Stimulated activated CD4-positive, alpha-beta T cell treated with anti-CD3 and anti-CD28 coated beads, Interleukin-4, amount 100 ng/mL, for 1 hour (primary cell): ENCODE measurements around the gene ULBP1.
"Not testable (repeated sequence)": the region's sequence is repeated elsewhere in the genome, so short reads cannot be mapped to it uniquely, and the experiment has no call there.

Source experiments
- DNase-seq: peaks from one replicate; pipeline ENCODE4 v3.0.0-alpha.2; 2020

Gene ULBP1, protein sequence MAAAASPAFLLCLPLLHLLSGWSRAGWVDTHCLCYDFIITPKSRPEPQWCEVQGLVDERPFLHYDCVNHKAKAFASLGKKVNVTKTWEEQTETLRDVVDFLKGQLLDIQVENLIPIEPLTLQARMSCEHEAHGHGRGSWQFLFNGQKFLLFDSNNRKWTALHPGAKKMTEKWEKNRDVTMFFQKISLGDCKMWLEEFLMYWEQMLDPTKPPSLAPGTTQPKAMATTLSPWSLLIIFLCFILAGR

DNA sequence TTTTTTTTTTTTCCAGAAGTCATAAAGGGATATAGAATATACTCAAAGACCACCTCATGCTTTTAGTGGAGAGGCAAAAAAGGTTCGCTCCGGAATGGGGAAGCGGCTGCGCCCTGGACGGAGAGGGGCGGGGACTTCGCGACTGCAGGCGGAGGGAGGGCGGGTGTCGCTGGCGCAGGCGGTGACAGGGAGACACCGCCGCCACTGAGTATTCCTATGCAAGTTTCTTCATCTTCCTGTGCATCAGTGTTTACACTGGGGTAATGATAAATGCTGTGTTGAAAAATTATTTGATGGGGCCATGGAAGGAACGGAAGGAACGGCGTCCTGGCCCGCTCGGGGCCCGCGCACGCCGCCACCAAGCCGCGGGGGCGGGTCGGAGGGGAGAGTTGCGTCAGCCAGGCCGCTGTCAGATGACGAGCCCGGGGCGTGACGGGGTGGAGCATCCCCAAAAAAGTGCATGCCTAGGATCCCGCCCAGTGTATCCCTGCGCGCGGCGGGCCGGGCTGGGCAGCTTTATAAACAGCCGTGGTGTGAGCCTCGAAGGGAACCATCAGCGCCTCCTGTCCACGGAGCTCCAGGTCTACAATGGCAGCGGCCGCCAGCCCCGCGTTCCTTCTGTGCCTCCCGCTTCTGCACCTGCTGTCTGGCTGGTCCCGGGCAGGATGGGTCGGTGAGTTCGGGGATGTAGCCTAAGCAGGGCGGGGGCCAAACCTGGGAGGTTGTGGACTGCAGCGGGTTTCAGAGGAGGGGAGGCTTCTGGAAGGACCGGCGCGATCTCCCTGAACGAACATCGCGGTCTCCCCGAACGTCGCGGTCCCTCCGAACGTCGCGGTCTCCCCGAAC, at the start of gene ULBP1:
Gene ULBP1 (plus strand): TSS at position 482 of the 846 bp plus-strand sequence. CDS start 107 bp downstream, at position 589.
- DNase-seq: peak; percentile 82

DNA sequence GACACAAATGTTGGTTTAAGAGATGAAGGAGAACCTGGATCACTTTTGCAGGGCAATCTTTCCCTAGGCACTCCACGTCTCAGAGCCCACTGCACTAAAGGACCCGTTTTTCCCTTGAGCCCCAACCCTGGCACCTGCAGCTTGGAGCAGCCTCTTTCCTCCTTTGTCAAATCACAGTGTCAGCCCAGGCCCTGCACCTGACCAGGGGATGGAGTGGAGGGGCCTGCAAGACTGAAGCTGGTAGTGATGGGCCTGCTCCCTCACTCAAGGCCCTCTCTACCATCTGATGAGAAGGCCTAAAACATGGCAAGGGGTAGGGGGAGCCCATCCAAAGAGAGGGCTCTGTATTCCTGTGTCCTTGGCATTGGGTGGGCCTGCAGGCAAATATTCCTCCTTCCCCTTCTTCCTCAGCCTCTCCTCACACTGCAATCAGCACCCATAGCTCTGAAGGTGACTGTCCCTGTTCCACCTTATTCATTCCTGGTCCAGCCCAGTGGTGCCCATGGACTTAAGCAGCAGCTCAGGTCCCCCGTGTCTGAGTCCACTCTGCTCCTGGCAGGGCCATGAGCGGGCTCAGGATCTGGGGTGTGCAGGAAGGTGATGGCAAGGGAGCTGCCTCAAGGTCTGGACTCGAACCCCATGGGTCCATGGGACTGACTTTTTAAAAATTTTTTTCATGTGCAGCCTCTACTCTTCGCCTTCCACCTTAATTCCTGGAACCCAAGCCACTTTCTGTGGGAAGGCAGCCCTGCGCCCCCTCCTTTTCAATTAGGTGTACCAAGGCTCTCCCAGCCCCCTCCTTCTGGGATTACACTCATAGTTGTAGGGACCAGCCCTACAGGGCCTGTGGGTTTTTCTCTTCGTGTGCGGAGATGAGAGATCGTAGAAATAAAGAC, 47.5 kb upstream of the ULBP1 start:
- DNase-seq: no peak

DNA sequence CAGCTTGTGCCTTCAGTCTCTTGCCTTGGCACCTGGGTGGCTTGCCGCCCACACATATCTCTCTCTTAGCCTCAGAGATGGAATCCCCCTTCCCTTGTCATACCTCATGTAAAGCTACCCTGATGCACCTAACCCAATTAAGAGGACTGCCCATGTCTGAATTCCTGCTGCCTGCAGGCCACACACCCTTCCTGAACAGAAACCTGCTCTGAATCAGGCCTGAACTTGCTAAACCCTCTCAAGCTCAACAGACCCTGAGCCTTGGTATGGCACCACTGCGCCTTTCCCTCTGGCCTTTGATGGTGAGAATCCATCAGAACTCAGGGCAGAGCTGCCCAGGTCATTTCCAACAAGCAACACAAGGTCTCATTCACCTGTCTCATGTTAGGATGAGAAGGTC, 46.1 kb upstream of the ULBP1 start:
- DNase-seq: no peak

DNA sequence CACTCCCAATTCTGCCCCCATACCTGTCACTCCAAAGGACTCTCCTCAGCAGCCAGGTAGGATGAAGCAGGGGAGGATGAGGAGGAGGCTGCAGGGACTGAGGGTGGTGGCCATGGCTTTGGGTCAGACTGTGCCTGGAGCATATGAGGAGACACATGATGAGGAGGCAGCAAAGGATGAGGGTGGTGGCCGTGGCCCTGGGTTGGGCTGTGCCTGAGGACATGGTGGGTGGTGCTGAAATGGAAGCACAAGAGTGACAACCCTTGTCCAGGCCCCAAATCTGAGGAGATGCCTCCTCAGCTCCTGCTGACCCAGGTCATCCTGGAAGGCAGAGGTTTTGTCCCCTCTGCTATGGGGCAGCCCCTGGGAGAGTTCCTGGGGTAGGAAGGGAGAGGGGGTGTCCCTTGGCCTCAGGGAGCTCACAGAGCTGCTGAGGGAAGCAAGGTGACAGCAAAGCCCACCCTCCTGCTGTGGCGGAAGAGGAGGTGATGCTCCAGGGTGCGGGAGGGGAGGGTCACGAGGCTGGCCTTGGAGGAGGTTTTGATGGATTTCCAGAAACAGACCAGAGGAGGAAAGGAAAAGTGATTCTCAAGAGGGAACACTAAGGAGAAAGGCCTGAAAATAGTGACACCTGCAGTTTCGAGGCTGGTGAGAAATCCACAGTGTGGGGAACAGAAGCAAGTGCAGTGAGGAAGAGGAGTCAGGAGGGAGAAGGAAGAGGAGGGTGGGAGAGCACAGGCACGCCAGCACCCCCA, 45.4 kb upstream of the ULBP1 start:
- no peak for DNase-seq

DNA sequence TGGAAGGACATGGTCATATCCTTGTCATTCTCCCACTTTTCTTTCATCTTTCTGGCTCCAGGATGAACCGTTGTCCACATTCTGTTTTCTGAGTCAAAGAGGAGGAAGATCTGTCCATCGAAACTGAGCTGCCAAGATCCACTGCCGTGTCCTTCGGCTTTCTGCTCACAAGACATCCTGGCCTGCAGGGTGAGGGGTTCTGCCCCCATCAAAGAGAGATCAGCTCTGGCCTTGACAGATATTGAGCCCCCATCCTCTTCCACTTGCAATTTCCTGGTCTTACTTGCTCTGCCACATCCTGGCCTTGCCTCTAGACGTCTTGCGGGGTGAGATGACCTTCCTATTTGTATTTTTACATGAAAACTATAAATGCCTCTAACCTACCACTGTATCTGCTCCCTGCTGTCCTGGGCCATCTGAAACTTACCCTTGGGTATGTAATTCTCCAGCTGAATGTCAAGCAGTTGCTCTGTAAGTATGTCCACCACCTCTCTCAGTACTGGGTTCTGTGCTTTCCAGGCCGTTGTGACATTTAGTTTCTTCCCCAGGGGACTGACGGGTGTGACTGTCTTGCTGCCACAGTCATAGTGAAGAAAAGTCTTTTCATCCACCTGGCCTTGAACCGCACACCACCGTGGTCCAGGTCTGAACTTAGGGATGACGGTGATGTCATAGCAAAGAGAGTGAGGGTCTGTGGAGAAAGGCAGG, 44.5 kb upstream of the ULBP1 start:
- not testable (repeated sequence) for DNase-seq

DNA sequence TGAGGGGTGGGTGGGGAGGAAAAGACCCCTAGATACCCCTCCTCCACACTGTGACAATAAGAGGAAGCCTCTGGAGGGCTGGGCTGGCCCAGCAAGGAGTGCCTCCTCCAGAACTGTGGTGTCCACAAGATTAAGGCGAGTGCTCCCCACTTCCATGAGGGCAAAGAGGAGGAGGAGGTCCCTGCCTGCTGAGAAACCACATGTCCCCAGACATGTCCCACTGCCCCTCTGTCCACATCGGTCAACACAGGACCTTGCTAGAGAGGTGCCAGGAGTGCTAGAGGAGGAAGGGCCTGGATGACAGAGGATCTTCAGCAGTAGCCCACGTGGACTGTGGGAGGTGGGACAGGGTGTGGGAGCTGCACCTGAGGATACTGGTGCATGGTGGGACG, 43.9 kb upstream of the ULBP1 start:
- no peak for DNase-seq

DNA sequence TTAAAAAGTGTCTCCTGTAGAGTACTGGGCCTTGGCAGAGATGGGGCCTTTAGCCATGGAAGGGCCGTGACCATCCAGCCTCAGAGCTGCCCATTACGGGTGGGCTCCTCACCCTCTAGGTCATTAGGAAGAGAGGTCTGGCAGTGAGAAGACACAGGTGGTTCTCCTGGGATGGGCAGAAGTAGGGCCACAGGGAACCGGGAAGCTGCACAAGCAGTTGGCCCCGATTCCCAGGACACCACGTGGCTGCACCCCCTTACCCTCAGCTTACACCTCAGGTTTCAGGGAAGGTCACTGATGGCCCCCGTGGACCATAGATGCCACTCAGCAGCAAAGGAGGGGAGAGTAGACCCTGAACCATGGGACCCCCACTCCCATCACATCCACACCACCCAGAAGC, 42.4 kb upstream of the ULBP1 start:
- DNase-seq: no peak

DNA sequence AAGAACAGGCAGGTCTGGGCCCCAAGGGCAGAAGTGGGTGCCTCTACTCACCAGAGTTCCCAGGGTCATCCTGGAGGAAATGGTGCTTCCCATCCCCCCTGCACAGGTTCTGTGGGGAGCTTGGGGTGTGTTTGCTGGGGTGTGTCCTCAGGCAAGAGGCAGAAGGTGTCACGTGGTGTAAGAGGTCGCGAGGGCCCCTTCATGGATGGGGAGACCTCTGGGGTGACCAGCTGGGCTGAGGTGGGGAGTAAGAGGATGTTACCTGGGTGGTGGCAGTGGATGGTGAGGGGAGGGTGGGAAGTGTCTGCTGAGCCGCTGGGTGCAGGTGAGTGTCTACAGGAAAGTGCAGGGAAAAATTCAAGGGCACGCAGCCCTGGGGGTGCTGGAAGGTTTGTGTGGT, 41.7 kb upstream of the ULBP1 start:
- not testable (repeated sequence) for DNase-seq

DNA sequence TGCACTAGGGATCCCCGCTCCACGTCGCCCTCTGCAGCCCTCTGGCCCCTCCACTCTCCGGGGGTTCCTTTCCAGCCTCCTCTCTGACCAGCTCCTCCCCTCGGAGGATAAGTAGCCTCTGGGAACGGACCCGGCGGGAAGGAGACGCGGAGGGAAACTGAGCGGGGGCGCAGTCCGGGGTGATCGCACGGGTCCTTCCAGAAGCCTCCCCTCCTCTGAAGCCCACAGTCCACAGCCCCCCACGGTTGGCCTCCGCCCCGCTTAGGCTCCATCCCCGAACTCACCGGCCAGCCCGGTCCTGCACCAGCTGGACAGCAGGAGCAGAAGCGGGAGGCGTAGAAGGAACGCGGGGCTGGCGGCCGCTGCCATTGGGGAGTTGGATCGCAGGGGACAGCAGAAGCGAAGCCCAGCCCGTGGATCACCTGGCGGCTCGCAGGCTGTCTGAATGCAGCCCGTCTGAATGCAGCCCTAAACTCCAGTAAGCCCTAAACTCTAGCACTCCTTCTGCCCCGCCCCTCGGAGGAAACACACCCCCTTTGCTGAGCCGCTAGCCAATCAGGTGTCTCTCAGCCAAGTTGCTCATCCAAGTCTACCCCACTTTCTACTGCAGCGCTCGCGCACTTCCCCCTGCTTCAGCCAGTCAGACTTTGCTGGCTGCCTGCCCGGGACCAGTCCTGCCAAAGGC, 41.0 kb upstream of the ULBP1 start, which contains the start of gene RAET1G:
Gene RAET1G (minus strand): TSS at position 480 of the 685 bp plus-strand sequence. CDS start 111 bp downstream, at position 369.
- DNase-seq: peak; percentile 81

DNA sequence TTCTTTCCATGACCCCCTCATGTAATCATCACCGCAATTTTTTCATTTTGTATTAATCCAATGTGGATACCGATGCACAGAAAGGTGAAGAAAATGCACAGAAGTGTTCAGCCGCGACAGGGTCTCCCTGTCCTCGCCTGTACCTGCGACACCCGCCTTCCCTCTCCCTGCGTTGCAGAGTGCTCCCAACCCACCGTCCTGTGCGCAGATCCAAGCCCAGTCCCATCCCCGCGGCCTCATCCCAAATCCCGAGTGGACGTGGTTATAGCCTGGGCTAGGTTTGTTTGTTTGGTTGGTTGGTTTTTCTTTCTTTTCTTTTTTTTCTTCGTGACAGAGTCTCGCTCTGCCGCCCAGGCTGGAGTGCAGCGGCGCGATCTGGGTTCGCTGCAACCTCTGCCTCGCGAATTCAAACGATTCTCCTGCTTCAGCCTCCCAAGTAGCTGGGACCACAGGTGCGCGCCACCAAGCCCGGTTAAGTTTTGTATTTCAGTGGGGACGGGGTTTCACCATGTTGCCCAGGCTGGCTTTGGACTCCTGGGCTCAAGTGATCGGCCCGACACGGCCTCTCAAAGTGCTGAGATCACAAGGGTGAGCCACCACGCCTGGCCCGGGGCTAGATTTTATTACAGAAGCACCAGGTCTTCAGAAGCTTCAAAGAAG, 40.3 kb upstream of the ULBP1 start:
- DNase-seq: no peak

DNA sequence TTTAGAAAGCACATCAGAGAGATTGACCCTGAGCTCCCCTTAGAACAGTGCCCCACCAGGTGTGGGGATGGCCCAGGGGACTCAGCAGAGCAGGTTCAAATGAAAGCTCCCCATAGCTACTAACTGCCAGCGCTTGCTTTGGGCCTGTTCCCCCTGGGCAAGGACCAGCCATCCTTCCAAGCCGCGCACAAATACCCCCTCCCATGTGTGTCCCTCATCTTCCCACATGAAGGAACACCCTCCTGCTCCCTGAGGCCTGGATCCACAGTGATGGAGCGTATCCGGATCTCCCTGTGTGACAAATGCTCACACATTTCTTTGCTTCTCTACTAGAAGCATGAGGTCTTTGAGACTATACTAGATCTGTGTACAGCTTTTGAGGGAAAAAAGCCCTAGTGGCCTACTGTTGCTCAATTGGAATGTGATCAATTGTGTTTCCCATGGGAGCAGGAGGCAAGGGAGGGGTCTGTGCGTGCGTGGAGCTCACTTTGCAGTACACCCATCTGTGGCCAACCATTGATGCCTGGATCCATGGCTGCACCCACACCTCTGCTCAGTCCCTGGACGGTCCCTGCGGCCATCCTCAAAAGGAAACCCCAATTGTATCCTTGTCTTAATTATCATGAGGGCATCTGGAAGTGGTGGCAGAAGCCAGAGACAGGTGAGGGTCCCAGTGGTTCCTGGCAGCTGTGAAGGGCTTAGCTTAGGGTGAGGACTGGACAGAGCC, 39.4 kb upstream of the ULBP1 start:
- no peak for DNase-seq

DNA sequence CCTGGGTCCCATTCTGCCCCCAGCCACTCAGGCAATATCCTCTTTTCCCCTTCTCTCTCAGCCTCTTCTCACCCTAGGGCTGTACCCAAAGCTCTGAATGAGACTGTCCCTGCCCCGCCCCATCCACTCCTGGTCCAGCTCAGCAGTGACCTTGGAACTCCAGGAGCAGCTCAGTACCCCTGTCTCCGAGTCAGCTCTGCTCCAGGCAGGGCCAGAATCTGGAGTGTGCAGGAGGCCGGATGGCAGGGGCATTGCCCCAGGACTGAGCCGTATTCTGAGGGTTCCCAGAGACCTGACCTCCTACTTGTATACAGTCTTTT, 38.9 kb upstream of the ULBP1 start:
- no peak for DNase-seq

DNA sequence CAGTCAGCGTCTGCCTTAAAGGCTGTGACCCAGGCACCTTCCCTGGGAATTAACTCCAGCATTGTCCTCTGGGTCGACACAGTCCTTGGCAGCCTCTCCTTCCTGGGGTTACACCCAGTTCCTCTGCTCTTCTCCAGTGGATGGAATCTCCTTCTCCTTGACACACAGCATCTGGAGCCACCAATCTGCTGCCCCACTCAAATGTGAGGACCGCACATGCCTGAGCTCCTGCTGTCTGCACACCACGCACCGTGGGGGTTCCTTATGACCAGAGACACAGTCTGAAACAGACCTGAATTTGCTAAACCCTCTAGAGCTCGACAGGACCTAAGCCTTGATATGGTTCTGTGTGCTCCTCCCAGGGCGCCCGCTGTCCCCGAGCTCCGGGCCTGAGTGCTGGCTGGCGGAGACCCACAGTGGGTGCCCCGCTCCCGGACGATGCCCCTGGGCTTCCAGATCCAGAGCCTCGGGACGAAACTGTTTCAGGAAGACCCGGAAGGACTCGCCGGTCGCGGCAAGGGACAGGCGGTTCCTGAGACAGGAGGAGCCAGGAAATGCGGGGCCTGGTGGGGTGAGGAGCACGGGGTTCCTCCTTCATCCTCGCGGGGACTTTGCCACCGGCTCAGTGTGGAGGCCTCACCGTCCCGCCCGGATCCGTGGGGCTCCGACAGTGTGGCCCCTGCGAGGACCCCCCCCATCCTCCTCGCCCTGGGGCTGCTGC, 38.3 kb upstream of the ULBP1 start:
- no peak for DNase-seq

DNA sequence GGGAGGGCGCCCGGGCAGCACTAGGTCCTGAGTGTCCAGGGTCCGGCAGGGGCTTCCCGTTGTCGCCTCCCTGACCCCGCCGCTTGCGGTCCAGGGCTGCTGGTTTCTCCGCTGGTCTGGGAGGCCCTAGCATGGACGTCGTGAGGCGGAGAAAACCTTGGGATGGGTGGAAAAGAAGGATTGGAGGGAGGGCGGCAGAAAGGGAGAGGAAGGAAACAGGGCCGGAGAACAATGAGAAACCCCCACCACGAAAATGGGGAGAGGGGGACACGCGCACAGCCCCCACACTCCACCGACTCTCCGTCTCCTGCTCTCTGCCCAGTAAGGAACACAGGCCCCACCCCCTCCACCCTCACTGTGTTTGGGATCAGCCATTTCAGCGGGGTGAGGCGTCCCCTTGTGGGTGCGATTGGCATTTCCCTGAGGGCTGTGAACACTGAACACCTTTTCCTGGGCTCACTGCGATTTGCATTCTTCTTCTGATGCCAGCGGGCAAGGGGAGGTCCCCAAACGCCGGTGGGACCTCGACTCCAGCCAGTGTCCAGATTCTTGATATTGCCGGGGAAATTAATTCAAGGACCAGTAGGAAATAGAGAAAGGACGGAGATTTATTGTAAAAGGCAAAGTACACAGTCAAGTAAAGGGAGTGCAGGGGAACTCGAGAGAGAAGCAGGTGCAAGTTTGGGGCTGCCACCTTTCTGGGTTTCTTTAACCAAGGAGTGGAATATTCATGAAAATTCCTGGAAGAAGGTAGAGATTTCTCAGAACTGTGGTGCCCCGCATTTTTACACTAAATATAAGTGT, 37.6 kb upstream of the ULBP1 start:
- DNase-seq: peak; percentile 75

DNA sequence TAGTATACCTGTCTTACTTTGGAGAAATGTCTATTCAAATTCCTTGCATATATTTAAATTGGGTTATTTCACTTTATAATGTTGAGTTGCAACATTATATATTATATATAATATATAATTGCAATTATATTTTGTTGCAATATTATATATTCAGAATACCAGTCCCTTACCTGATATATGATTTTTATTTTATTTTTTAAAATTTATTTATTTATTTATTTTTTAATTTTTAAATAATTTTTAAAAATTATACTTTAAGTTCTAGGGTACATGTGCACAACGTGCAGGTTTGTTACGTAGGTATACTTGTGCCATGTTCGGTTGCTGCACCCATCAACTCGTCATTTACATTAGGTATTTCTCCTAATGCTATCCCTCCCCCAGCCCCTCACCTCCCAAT, 36.7 kb upstream of the ULBP1 start:
- DNase-seq: not testable (repeated sequence)

DNA sequence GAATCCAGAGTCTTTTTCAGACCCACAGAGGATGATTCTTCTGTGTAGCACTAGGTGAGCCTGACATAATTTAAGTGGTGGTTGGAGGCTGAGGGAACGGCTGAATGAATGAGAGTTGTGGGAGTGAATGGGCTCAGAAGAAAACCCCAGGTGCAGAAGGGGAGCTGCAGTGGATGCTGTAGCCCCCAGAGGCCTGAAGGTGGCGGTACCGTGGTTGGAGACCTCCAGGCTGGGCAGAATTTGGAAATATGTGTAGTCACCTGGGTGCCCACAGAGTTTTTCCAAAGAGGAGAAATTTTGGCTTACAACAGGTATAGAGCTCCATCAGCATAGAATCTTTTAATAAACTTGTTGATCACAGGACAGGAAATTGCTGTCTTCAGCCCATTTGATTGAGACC, 34.3 kb upstream of the ULBP1 start:
- no peak for DNase-seq

DNA sequence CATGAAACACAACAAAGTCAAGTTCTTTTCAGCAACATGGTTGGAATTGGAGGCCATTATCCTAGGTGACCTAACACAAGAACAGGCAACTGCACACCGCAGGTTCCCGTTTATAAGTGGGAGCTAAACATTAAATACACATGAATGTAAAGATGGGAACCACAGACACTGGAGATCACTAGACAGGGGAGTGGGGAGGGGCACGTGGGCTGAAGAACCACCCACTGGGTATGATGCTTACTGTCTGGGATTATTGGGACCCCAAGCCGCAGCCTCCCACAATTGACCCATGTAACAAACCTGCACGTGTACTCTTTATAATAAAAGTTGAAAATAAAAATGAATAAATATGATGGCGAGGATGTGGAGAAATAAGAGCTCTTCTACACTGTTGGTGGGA, 32.2 kb upstream of the ULBP1 start:
- no peak for DNase-seq

DNA sequence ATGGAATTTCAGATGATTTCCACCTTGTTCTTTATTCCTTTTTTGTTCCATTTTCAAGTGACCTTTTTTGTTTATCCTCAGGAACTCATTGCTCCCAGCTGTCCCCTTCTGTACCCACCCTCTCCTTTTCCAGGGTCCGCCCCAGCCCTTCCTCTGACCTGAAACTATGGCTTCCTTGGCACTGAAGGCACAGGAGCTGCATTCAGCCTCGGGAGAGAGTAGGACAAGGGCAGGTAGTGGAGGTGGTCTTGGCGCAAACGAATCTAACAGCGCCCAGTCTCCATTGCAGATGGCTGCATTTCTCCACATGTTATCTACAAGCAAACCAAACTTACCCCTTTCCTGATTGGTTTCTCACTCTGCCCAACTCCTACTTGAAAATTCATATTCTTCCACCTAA, 30.7 kb upstream of the ULBP1 start:
- DNase-seq: no peak

DNA sequence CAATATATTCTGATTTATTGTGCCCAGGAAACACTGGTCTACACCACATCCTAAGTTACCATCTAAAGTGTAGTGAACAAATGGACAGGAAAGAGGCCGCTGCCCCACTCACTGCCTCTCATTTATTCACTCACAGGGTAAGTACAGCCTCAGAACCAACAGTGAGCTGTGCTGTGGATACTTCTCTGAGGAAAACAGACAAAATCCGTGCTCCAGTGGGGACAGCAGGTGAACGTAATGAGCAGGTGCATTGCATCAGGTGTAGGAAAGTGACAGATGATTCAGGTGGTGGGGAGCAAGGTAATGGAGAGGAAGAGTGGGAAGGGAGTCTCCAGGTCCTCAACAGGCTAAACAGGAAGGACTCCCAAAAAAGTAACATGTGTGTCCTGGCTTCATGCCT, 30.3 kb upstream of the ULBP1 start:
- no peak for DNase-seq
